GM19025 (cell line): ENCODE measurements around the gene MEPE.

ENCODE experiments used
- ATAC-seq: cut with Tn5 transposase; IDR thresholded peaks from one replicate; pipeline ENCODE4 v1.9.1; 2021; ENCODE audit warnings: mild to moderate bottlenecking, low read depth, moderate library complexity; ENCODE audit not compliant: unreplicated experiment

Gene MEPE

DNA sequence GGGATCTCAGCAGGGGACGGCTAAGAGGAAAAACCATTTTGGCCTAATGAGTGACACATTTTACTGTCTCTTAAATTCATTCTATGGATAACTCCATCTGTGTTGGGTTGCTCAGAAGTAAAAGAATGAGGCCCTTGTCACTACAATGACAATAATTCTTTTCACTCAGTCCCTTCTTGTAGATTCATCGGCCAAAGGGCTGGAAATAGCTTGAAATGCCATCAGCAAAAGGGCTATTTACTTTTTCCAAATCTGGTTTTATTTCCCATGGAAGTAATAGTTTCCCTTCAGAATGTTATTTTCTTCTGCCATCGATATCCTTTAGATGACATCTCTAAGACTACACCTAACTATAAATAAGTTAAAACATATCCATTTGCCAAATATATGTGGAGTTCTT lies 7.4 kb downstream of the MEPE start:
- ATAC-seq, result no peak

DNA sequence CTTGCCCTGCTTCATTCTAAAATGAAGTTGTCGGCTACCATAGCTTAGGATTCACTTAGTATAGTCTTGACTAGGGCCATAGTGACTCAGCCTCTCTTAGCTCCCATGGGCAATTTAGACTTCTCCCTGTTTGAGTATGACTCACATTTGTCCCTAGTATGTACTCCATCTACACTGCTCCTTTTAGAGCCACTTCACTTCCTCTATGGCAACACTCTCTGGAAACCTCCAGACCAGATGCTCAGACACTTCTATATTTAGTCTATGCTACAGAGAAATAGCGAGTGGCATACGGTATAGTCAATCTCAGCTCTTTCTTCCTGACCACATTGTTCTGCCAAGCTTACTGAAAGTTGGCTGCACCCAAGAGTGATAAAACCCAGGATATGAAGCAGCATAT lies 11.2 kb downstream of the MEPE start:
- ATAC-seq, result no peak

DNA sequence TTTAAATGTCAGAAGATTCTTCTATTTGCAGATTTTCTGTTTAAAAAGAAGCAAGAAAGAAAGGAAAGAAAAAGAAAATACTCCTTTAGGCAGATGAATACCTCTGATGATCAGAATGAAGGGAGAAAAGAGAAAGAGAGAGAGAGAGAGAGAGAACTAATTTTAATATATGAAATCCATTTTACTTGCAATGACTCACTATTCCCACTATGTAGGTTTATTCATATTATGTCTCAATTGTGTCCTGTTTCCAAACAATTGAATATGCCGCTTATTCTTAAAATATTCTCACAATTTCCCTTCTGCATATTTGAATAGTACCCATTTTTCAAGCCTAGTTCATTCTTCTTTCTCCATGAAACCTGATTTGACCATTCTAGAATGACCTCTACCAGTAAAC lies 11.7 kb downstream of the MEPE start:
- ATAC-seq, result no peak

DNA sequence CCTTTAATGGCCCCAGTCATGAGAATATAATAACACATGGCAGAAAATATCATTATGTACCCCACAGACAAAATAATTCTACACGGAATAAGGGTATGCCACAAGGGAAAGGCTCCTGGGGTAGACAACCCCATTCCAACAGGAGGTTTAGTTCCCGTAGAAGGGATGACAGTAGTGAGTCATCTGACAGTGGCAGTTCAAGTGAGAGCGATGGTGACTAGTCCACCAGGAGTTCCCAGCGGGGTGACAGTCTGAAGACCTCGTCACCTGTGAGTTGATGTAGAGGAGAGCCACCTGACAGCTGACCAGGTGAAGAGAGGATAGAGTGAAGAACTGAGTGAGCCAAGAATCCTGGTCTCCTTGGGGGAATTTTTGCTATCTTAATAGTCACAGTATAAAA lies 13.5 kb downstream of the MEPE start:
- no peak for ATAC-seq

DNA sequence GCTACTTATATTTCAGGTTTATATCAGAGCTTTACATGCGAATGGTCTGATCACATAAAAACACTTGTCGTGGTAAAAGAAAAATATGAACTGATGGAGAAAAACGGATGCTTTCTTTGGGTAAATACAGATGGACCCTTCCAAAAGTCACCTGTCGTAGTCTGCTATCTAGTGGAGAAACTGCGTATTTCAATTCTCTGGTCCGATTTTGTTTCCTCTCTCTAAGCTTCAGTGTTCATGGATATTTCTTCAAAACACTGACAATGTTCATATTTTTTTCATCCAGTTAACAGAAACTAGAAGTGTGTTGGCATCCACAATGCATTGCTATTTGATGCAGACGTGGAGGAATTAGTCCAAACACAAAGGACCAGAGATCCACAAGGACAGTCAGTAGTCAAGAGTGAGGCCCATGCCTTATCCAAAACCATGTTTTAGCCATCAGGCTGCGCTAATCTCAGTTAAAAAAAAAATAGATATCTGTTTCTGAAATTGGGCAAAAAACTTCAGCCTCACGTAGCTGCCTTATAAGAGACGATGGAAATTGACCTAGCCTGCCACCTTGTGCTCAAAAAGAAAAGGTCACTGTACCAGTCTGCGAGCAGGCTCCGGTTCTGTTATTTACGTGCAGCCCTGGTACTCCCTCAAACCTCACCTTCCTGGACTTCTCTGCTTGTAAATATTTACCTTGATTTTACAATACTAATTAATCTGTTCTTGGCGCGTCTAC lies 16.0 kb downstream of the MEPE start:
- ATAC-seq, result peak; percentile 90

DNA sequence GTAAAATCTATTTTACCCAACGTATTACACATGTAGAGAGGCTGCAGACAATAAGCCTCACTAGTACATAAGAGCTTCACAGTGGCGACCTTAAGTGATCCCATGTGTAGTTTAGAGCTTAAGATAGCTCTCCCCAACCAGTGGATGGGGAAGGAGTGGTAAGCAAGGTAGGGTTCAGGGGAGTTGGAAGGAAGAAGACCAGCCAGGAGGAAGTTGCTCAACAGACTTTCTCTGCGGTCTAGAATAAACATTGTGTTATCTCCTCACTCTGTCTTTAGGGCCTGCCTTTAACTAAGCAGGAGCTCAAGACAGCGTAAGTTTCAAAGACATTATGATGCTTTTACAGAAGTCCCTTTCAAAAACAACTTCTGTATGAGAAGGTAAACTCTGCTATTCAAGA lies 16.8 kb downstream of the MEPE start:
- no peak for ATAC-seq

DNA sequence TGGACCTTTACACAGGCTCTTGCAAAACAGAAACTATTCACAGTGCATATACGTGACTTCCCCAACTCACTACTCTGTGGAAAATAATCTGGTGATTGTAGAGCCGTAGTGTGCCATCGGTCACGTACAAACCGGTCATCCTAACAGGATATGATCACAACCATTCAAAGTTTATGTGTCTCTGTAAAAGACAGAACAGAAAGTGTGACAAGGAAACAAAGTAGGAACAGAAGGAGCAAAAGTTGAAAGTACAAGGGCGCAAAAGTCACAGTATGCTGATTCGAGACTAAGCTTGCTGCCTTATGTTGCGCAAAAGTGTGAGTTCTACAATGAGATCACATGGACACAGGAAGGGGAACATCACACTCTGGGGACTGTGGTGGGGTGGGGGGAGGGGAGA lies 18.6 kb downstream of the MEPE start:
- no peak for ATAC-seq

DNA sequence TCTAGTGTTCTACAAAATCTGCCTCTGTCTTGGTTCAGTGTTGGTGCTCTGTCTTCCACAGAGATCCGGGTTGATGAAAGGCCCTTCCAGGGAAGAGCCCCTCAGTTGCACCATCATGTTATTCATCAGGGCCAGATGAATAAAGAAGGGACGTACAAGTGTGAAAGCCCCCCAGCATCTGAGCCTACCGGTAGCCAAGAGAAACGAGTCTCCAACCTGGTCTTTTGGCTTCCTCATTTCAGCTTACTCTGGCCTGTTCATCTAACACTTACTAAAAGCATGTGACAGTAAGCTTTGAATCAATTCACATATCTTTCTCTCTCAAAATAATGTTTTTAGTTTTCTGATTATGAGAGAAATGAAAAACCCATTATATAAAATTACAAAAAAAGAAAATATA lies 19.2 kb downstream of the MEPE start:
- ATAC-seq, result no peak

DNA sequence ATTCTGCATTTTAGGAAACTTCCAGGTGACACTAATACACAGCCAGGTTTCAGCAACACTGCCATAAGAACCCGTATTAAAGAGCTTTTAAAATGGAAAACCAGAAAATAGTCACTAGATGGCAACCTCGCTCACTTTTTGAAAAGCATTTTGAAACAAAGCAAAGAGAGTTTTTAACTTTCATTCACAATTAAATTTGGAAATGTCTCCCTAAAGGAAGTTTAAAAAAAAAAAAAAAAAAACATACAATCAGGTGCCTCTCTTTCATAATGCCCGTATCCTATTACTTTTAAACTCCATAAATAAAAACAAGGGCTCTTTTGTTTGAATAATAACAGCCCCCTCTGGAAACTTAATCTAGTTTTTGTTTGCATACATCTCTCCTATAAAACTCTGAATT lies 20.3 kb downstream of the MEPE start:
- no peak for ATAC-seq

DNA sequence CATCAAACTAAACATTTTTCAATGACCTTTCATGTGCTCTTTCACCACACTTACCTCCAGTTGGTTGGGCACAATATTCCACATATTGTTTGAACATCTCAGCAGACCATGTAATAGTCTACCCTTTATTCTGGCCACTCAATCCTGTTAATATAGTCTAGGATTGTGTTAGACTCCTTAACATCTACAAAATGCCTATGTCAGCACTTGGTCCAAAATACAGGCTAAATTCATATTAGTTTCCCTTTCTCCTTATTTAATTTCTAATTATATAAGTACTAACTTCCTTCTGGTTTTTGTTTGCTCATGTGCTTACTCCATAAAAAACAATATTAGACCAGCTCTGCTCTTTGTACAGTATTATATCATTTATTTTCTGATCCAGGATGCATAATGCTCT lies 21.1 kb downstream of the MEPE start:
- no peak for ATAC-seq

DNA sequence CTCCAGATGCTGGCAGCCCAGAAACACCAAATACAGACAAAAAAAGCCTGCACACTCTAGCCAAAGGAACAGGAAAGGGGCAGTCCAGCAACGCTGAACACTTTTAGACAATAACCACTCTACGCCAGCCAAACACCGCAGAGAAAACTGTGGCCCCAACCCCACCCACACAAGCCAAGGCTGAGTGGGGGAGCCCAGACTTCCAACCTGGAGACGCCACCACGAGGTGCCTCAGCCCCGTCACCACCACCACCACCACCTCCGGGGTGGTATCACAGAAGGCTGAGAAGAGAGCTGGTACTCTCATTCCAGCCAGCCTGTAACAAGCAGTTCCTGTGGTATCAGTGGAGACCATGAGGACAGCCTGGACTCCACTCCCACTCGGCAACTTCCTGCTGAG lies 22.8 kb downstream of the MEPE start:
- ATAC-seq, result no peak

DNA sequence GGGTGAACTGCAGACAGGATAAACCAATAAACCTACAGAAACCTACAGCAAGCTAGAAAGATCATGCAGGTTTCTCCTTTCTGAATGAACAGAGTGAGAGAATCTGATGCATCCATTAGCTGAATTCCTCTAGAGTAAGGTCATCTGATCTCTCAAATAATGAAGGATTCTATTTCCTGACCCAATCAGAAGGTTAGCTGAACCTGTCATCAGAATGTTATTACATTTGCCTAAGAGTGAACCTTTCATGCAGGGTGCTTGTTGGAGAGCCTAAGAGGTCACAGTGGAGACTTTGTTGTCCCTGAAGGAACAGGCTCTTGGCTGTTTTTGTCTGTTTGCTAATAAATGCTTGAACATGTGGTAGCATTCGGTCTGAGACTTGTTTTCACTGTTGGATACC lies 24.0 kb downstream of the MEPE start:
- ATAC-seq, result no peak

DNA sequence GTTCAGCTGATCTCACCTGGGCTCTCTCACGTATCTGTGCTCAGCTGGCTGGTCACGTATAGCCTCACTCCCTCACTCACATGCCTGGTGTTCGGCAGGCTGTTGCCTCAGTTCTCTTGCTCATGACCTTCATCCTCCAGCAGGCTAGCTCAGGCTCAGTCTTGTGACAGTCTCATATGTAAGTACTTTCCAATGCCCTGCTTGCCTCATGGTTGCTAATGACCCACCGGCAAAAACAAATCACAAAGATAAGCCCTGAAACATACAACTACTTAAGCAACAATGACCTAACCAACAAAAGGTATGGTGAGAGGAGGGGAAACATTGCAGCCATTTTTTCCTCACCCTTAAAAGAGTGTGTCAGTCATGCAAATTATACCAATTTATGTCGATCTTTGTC lies 25.0 kb downstream of the MEPE start:
- ATAC-seq, result no peak

DNA sequence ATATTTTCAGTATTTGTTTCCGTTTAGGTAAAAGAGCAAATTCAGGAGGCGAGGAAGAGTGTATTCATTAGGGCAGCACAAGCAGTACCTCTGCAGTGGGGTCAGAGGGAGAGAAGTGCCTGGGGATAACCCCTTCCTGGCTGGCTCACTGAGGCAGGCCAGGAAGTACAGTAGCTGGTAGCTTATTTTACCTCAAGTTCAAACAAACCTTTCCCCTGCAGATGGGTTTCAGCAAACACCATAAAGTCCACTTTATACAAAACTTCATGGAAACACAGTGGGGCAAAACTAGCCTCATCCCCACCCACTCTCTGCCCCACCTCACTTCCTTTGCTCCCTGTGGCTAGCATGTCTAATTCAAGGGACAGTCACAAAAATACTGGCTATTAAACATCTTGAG lies 29.5 kb downstream of the MEPE start:
- ATAC-seq, result no peak

DNA sequence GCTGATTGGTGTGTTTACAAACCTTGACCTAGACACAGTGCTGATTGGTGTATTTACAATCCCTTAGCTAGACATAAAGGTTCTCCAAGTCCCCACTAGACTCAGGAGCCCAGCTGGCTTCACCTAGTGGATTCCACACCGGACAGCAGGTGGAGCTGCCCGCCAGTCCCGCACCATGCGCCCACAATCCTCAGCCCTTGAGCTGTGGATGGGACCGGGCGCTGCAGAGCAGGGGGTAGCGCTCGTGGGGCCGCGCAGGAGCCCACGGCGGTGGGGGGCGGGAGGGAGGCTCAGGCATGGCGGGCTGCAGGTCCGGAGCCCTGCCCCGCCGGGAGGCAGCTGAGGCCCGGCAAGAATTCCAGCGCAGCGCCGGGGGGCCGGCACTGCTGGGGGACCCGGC lies 30.7 kb downstream of the MEPE start:
- no peak for ATAC-seq

DNA sequence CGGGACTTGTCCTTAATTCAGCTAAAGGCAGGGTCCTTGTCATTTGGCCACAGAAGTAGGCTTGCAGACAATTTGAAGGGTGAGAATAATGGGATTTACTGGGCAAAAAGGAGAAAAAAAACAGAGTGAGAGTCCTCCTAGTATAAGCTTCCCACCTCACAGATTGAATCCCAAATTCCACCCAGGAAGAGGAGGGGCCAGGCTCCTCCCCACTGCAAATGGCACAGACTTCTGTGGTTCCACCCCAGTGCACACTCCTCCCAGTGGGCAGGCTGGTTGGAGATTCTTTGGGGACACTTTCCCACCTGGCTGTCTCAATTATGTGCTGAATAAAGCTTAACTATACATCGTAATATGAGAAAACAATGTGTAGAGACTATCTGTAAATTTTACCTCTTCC lies 31.6 kb downstream of the MEPE start:
- ATAC-seq, result no peak

DNA sequence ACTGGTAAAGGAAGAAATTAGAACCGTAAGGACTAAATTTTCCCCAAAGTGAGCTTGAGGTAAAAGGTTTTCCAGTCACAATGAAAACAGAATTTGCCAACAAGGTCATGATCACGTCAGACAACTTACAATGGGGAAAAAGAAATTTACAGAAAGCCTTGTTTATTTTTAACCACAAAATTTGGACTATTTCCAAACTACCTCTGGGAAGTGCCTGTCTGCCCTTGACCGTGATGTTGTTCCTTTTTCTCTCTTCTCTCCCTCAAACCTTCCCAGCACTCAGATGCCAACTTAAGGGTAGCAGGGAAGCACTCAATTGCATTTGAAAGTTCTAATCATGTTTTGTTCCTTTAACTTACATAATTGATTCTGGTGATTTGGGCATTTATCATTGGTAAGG lies 32.5 kb downstream of the MEPE start:
- ATAC-seq, result no peak

DNA sequence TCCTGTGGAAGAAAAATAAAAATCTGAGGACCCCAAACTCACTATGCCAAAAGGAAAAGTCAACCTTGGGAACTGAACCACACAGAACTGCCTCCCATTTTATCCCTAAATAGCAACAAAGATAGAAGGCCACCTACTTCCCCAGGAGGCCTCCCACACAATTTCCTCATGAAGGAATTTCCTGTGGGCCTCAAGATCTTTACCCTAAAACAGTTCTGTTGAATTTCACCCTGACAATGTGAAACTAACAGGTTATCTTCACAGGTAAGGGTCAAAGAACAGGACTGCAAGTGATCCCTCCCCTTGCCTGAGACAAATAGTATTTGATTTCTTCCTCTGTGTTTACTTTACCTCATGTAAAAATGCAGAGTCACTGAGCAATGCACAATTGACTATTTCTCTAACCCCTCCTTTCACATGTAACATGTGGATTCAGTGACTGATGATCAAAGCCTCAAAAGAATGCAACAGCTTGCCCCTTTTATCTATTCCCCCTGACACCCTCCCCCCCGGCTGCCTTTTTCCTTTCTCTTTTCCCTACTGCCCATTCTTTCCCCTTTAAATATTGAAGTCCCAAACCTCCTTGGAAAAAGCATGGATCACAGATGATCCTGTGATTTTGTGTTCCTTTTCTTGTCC lies 33.3 kb downstream of the MEPE start:
- no peak for ATAC-seq

DNA sequence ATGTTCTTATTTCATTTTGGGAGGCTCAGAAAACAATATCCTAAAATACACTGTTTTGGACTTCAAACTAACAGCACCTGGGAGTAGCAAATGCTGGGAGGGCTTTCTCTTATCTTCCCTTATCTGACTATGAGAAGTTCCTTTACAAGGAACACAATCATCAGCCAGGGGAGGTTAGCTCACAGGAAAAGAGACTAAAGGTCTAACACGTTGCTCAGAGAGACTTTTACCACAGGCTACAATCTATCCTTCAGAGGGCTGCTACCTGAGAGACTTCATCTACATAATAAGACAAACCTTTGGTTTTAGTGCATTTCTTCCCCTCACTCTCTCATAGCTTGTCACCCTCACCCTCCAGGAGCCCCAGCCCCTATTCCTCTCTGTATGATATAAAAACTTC lies 35.8 kb downstream of the MEPE start:
- ATAC-seq, result no peak

DNA sequence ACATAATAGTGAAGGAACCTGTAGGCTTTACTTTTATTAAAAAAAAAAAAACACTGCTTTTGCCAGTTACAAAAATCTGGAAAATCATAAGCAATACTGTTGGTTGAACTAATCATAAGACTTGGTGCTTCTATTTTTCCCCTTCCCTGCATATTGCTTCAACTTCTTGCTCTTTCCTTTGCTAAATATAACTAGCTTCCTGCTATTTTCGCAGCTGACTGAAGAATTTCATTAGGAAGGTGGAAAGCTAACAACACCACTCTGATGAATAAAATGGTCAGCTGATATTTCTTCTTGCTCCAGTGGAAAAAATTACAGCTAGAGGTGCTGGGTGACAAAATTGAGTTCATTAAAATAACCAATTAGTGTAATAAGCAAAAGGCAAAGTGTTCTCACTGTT lies 39.3 kb downstream of the MEPE start:
- no peak for ATAC-seq

DNA sequence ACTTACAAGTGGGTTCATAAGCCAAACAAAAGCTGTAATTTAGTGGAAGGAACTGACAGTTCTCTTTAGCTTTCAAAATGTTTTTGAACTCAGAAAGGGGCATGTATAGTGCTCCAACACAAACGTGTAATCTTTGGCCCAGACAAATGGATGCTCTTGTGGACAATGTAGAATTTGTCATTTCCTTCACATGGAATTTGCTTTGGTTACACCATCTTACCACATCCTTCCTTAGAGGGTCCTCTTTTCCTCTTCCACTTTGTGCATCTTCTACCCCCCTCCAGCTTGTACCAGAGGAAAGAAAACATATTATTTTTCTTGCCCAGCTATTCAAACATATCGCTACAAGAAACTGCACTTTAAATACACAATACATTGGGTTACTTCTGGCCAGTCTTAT lies 42.4 kb downstream of the MEPE start:
- no peak for ATAC-seq

DNA sequence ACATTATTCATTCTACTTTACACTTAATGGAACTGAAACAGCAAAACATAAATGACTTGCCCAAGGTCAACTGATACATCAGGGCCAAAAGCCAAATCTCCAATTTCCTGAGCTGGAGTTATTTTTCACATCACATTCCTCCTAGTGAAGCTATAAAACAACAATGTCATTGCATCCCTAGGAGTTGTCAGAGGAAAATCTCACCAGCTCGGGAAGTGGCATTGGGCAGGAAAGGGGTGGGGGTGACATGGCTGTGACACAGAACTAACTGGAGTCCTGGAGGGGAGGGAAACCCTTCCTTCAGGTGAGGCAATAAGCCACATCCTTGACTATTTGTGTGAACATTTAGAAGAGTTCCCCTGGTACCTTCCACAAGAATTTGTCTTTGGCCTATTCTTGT lies 47.3 kb downstream of the MEPE start:
- ATAC-seq, result no peak

DNA sequence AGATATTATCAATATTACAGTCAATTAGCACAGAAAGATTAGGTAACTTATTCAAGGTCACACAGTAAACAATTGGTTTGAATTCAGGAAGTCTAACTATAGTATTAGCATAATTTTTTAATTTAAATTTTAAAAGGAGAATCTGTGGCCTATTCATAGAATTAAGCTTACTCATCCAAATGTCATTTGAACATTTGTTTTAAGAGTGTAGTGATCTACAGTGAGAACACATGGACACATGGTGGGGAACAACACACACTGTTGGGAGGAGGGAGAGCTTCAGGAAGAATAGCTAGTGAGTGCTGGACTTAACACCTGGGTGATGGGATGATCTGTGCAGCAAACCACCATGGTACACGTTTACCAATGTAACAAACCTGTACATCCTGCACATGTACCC lies 48.3 kb downstream of the MEPE start:
- ATAC-seq, result no peak
